Measurements from ENCODE around the gene SMIM13. TPM values are rescaled to one million over a fixed set of nuclear protein-coding genes. Genes with fewer than 3 reads are reported as not detected.

Gene SMIM13
- total RNA-seq, 3 donors from 2014 or later (not counting 1 experiment from before 2014, with no cell fraction given): 5.3 to 10.3 (median 9.8) TPM

DNA sequence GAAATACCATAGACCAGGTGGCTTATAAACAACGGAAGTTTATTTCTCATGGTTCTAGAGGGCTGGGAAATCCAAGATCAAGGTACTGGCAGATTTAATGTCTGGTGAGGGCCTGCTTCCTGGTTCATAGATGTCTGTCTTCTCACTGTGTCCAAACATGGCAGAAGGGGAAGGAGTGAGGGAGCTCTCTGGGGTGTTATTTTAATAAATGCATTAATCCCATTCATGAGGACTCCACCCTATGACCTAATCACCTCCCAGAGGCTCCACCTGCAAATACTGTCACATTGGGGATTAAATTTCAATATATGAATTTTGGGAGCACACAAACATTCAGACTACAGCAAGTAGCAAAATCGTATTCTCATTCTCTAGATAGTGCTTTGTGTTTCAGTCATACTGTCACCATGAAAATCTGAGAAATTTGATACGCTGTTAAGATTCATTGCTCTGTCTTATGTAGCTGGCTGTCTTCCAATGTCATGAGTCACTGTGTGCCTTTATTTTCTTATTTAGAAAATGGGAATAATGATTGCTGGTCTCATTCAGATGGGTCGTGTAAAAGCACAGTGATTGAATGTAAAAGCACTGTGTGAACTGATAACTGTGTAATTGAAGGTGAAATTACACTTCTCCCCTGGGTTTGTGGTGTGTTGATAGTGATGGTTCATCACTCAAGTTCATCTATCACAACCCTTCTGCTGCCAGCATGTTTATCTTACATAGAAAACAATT is 26.8 kb downstream of the SMIM13 start:
- WGBS (ENCODE audit: insufficient coverage): 99% methylated on average over 4 of the region's 4 CpGs
- DNase-seq: no peak

DNA sequence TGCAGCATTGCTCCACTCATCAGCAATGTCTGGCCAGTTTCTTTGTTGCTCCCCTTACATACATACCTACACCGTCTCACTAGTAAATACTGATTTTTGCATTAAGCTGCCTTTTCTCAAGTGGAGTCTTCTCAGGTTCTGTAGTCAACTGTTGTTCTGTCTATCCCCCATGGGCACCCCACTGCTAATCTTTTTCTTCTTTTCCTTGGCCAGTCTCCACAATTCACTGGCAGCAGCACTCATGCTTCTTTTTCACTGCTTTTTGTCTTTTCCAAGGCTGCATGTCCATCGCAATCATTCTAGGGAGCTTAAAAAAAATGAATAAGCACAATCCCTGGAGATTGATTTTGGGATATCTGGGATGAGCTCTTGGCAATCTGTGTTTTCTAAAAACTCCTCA is 28.2 kb downstream of the SMIM13 start:
- TF ChIP-seq, protein P1, sequence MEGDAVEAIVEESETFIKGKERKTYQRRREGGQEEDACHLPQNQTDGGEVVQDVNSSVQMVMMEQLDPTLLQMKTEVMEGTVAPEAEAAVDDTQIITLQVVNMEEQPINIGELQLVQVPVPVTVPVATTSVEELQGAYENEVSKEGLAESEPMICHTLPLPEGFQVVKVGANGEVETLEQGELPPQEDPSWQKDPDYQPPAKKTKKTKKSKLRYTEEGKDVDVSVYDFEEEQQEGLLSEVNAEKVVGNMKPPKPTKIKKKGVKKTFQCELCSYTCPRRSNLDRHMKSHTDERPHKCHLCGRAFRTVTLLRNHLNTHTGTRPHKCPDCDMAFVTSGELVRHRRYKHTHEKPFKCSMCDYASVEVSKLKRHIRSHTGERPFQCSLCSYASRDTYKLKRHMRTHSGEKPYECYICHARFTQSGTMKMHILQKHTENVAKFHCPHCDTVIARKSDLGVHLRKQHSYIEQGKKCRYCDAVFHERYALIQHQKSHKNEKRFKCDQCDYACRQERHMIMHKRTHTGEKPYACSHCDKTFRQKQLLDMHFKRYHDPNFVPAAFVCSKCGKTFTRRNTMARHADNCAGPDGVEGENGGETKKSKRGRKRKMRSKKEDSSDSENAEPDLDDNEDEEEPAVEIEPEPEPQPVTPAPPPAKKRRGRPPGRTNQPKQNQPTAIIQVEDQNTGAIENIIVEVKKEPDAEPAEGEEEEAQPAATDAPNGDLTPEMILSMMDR (IDR thresholded peaks at IDR 0.05): no peak
- Mint-ChIP-seq H3K4me1 (peaks cover 11 to 38% of the 10 kb centered on the region in 2 donors), H3K27me3 (ENCODE audit: low read depth in 2 of 2) (no peaks in the 10 kb centered on the region), H3K36me3 (no peaks in the 10 kb centered on the region), H3K4me3 (no peak overlapping the region), H3K9me3 (no peaks in the 10 kb centered on the region), H3K27ac (peak overlapping the region in 1 of 2 donors; percentile 1)
- no peak overlapping the region for H3K4me3 ChIP-seq (ENCODE audit: low read length)
- intact Hi-C loops (cut with micrococcal nuclease): no loop called here
- H3K36me3 ChIP-seq (ENCODE audit: control insufficient read depth, insufficient read depth, low read length): no peaks in the 10 kb centered on the region
- no peaks in the 10 kb centered on the region for H3K4me1 ChIP-seq (ENCODE audit: control insufficient read depth, insufficient read depth, low read length)
- WGBS (ENCODE audit: insufficient coverage): 94% methylated on average over 2 of the region's 2 CpGs
- ATAC-seq: no peak
- no peak for DNase-seq
- H3K27me3 ChIP-seq (ENCODE audit: control insufficient read depth, insufficient read depth, low read length): no peaks in the 10 kb centered on the region
- H3K27ac ChIP-seq (ENCODE audit: low read length): no peak overlapping the region
- no peaks in the 10 kb centered on the region for H3K9me3 ChIP-seq (ENCODE audit: control insufficient read depth, insufficient read depth, low read length)

More for the DNA sequence above, 26.8 kb downstream of the SMIM13 start:
- intact Hi-C loops (cut with micrococcal nuclease): no loop called here
- no peaks in the 10 kb centered on the region for H3K27me3 ChIP-seq (ENCODE audit: control insufficient read depth, insufficient read depth, low read length)
- H3K27ac ChIP-seq (ENCODE audit: low read length): no peak overlapping the region
- Mint-ChIP-seq H3K9me3 (no peaks in the 10 kb centered on the region), H3K4me3 (no peak overlapping the region), H3K36me3 (no peaks in the 10 kb centered on the region), H3K4me1 (peaks cover 11 to 34% of the 10 kb centered on the region in 2 donors), H3K27me3 (ENCODE audit: low read depth in 2 of 2) (no peaks in the 10 kb centered on the region), H3K27ac (no peak overlapping the region)
- H3K36me3 ChIP-seq (ENCODE audit: control insufficient read depth, insufficient read depth, low read length): no peaks in the 10 kb centered on the region
- TF ChIP-seq, protein P1 (IDR thresholded peaks at IDR 0.05): no peak
- no peaks in the 10 kb centered on the region for H3K4me1 ChIP-seq (ENCODE audit: control insufficient read depth, insufficient read depth, low read length)
- no peak overlapping the region for H3K4me3 ChIP-seq (ENCODE audit: low read length)
- H3K9me3 ChIP-seq (ENCODE audit: control insufficient read depth, insufficient read depth, low read length): no peaks in the 10 kb centered on the region
- no peak for ATAC-seq

GRCh38 chr6:11122380-11122779 is 28.7 kb downstream of the SMIM13 start:
- TF ChIP-seq, protein P1 (IDR thresholded peaks at IDR 0.05): no peak
- H3K27ac Mint-ChIP-seq: peak overlapping the region in 1 of 2 donors; percentile 1
- no peaks in the 10 kb centered on the region for H3K9me3 Mint-ChIP-seq
- H3K36me3 Mint-ChIP-seq: no peaks in the 10 kb centered on the region
- H3K4me3 Mint-ChIP-seq: no peak overlapping the region
- intact Hi-C loops (cut with micrococcal nuclease): no loop called here
- DNase-seq: no peak
- no peak overlapping the region for H3K4me3 ChIP-seq (ENCODE audit: low read length)
- H3K4me1 ChIP-seq (ENCODE audit: control insufficient read depth, insufficient read depth, low read length): no peaks in the 10 kb centered on the region
- 86% methylated on average over 1 of the region's 1 CpG for WGBS (ENCODE audit: insufficient coverage)
- no peaks in the 10 kb centered on the region for H3K9me3 ChIP-seq (ENCODE audit: control insufficient read depth, insufficient read depth, low read length)
- H3K4me1 Mint-ChIP-seq: peaks cover 15 to 41% of the 10 kb centered on the region in 2 donors
- H3K36me3 ChIP-seq (ENCODE audit: control insufficient read depth, insufficient read depth, low read length): no peaks in the 10 kb centered on the region
- no peak overlapping the region for H3K27ac ChIP-seq (ENCODE audit: low read length)
- H3K27me3 ChIP-seq (ENCODE audit: control insufficient read depth, insufficient read depth, low read length): no peaks in the 10 kb centered on the region
- no peaks in the 10 kb centered on the region for H3K27me3 Mint-ChIP-seq (ENCODE audit: low read depth in 2 of 2)
- no peak for ATAC-seq

GRCh38 chr6:11123978-11124377 is 30.3 kb downstream of the SMIM13 start:
- H3K27ac ChIP-seq (ENCODE audit: low read length): no peak overlapping the region
- intact Hi-C loops (cut with micrococcal nuclease): no loop called here
- no peaks in the 10 kb centered on the region for H3K36me3 ChIP-seq (ENCODE audit: control insufficient read depth, insufficient read depth, low read length)
- H3K36me3 Mint-ChIP-seq: no peaks in the 10 kb centered on the region
- no peak overlapping the region for H3K4me3 ChIP-seq (ENCODE audit: low read length)
- no peaks in the 10 kb centered on the region for H3K9me3 Mint-ChIP-seq
- no peaks in the 10 kb centered on the region for H3K27me3 Mint-ChIP-seq (ENCODE audit: low read depth in 2 of 2)
- H3K4me1 ChIP-seq (ENCODE audit: control insufficient read depth, insufficient read depth, low read length): no peaks in the 10 kb centered on the region
- no peaks in the 10 kb centered on the region for H3K27me3 ChIP-seq (ENCODE audit: control insufficient read depth, insufficient read depth, low read length)
- DNase-seq (no peak), ATAC-seq (no peak)
- peaks cover 17 to 42% of the 10 kb centered on the region in 2 donors for H3K4me1 Mint-ChIP-seq
- H3K27ac Mint-ChIP-seq: no peak overlapping the region
- TF ChIP-seq, protein P1 (IDR thresholded peaks at IDR 0.05): no peak
- H3K4me3 Mint-ChIP-seq: no peak overlapping the region
- H3K9me3 ChIP-seq (ENCODE audit: control insufficient read depth, insufficient read depth, low read length): no peaks in the 10 kb centered on the region
- WGBS (ENCODE audit: insufficient coverage): 92% methylated on average over 2 of the region's 2 CpGs
